NCI-H128 (cell line): ENCODE measurements around the gene PIK3R2.

Experiments
- DNase-seq: peaks from one replicate; lab custom pipeline; 2025; ENCODE audit not compliant: unreplicated experiment; lab: John Stamatoyannopoulos, UW

PIK3R2 gene

GRCh38 chr19:18171605-18172327, 18.8 kb downstream of the PIK3R2 start:
- no peak for DNase-seq

DNA sequence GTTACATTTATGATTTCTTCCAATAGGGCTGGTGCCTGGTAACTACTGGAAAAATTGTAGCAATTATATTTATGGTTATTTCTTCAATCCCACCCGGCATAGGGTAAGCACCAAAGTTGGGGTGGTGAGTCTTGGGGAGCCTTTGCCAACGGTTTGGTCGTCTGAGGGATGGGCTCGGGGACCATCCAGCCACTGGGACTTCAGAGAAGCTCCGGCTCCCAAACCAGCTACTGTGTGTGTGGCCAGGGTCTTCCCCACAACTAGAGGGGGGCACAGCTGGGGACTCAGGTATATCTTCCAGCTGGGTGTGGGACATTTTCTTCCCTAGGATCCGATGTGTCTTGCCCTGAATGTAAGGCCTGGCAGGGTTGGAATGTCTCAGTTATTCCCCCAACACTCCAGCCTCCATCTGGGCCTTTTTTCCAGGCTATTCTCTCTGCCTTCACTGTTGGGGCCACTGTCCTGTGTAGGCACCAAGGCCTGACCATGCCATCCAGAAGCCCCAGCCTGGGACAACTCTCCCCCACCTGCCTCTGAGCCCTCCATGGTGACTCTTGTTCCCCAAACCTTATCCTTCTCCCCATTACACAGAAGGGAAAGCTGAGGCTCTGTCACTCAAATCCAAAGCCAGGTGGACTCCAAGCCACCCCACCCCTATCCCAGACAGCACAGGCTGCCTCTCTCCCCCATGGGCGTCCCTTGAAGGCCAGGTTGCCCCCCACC, 19.5 kb downstream of the PIK3R2 start:
- DNase-seq: no peak

DNA sequence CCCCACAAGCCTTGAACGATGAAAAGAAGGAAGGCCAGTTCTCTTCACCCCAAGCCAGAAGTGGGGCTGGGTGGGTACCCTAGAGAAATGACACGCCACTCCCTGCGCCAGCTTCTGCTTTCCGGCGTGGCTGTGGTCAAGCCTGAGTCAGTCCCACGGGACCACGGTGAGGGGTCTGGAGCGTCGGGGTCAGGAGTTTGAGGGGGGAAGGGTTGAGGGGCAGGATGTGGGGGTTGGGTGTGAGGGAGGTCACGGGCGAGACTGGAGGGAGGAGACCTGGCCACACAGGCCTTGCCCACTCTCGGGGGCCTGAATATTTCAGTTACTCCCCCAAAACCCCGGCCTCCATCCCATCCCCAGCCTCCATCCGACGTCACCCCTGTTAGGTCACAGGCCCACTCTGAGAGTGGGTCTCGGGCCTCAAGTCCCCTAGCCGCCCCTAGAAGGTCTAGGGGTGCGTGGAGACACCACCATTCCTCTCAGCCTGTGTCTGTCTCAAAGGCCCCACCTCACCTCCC, 20.1 kb downstream of the PIK3R2 start:
- DNase-seq: no peak

DNA sequence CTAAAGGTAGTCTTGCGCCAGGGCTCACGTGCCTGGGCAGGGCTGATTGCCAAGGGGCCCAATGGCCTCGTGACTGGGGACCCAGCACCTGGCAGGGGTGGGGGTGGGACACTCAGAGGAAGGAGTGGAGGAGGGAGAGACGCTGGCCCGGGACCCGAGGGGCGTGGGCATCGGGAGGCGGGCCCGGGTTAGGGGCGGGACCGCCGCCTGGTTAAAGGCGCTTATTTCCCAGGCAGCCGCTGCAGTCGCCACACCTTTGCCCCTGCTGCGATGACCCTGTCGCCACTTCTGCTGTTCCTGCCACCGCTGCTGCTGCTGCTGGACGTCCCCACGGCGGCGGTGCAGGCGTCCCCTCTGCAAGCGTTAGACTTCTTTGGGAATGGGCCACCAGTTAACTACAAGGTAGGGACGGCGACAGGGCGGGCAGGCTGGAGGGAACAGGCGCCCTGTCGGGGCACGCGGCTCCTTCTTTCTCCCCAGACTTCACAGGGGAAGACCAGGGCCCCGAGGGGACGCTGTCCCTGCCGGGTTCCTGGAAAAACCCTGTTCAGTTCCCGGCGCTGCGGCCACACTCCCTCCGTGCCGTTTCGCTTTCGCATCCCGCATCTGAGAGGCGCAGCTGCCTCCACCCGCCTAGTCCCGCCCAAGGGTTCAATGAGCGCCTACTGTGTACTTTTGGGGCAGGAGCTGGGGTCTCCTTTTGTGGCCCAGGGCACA, 20.8 kb downstream of the PIK3R2 start, which contains the start of gene IFI30:
TSS of gene IFI30 (plus strand) at position 242 of the 717 bp plus-strand sequence. CDS start at position 271, 29 bp downstream.
- DNase-seq: peak; percentile 56

- no peak for DNase-seq
Measured at GRCh38 chr19:18174983-18175382, 22.0 kb downstream of the PIK3R2 start.

- DNase-seq: no peak
Measured at GRCh38 chr19:18176367-18177310, 23.7 kb downstream of the PIK3R2 start.

DNA sequence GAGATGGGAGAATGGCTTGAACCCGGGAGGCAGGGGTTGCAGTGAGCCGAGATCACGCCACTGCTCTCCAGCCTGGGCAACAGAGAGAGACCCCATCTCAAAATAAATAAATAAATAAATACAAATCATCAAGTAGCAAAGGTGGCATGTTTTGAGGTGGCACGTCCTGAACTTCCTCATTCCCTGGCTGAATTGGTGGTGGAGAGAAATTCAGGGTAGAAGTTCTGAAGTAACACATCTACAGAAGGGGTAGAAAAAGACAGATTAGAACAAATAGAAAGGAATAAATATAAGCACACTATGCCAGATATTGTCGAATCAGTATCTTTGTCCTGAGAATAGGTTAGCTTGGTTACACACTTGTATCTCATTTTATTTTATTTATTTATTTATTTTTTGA, 27.0 kb downstream of the PIK3R2 start:
- DNase-seq: no peak

GRCh38 chr19:18183529-18183928, 30.6 kb downstream of the PIK3R2 start:
- no peak for DNase-seq

DNA sequence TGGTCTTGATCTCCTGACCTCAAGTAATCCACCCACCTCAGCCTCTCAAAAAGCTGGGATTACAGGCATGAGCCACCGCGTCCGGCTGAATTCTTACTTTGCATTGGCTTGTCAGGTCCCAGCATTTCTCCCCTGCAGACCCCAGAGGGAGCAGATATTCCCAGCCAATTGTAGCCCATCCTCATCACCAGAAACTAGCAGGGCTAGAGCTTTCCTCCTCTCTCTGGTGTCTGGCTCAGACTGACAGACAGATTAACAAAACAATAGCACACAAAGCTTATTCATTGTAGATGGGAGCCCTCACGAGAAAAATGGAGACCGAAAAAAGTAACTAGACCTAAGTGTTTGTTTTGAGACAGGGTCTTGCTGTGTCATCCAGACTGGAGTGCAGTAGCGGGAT, 32.6 kb downstream of the PIK3R2 start:
- DNase-seq: no peak

- no peak for DNase-seq
Measured at GRCh38 chr19:18190278-18190677, 37.3 kb downstream of the PIK3R2 start.

- DNase-seq: no peak
Measured at GRCh38 chr19:18191640-18192062, 38.7 kb downstream of the PIK3R2 start.

DNA sequence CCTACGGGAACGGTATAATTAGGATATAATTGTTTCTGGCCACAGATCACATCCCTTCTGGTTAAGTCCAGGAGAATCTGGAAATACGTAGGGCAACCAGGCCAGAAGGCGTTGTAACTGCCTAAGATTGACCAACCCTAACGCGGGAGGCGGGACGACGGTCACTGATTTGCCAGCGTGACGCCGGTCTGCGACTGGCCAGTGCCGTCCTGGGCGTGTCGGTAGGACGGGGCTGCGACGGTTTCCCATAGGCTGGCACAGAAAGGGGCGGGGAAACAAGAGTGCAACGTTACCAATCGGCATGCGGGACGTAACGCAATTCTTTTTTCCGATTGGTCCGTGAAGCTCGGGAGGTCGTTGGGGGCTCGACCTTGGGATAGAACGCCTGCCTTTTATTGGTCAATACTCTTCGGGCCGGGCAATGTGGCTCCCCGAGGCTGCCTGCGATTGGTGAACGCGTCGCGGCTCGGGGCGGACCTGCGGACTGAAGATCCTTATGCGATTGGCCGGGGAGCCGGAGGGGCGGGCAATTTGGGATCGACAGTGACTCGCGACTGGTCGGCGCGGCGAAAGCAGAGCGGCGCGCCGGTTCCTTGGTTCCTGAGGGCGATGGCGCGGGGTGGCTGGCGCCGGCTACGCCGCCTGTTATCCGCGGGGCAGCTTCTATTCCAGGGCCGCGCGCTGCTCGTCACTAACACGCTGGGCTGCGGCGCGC, 39.9 kb downstream of the PIK3R2 start, which contains the start of gene MPV17L2:
TSS of gene MPV17L2 (plus strand) at position 546 of the 715 bp plus-strand sequence. CDS start at position 610, 64 bp downstream.
- DNase-seq: peak; percentile 99

GRCh38 chr19:18193388-18194180, 40.6 kb downstream of the PIK3R2 start:
- no peak for DNase-seq

DNA sequence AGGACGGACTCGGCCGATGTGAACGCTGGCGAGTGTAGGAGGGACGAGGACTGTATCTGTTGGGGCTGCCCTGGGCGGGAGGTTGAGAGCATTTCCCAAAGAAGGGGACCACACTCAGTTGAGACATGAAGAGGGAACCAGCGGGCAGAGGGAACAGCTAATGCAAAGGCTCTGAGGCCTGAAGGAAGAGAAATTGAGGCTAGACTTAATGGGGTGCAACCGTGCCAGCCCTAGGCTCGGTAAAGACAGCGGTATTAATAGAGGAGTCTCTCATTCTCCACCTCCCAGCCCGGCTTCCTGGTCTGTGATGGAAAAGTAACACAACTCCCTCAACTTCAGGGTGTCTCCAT, 41.2 kb downstream of the PIK3R2 start:
- no peak for DNase-seq

DNA sequence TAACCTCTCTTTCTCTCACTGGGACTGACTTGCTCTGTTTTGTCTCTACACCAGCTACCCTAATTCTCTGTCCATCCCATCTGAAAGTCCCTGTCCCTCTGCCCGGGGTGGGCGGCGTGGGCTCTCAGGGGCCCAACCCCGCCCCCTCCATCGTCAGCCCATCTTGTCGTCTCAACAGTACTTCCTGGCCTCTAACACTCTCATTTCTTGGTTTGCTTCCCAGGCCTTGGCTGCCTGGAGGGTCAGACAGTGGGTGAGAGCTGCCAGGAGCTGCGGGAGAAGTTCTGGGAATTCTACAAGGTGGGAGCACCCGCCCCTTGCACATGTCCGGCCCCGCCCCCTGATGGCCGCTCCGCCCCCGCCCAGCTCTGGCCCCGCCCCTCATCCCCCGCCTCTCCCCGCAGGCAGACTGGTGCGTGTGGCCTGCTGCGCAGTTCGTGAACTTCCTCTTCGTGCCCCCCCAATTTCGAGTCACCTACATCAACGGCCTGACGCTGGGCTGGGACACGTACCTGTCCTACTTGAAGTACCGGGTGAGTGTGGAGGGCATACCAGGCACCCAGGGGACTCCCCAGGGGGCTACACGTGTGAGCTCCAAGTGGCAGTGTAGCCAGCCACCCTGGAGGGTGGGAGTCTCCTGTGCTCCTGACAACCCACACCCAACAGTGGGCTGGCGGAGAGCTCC, 41.7 kb downstream of the PIK3R2 start:
- no peak for DNase-seq

- DNase-seq: no peak
Measured at GRCh38 chr19:18196511-18196845, 43.5 kb downstream of the PIK3R2 start.

- DNase-seq: no peak
Measured at GRCh38 chr19:18197306-18197705, 44.3 kb downstream of the PIK3R2 start.

- DNase-seq: no peak
Measured at GRCh38 chr19:18197941-18198340, 45.0 kb downstream of the PIK3R2 start.

GRCh38 chr19:18198374-18198773, 45.4 kb downstream of the PIK3R2 start:
- no peak for DNase-seq
